Measurements from ENCODE around the gene SLCO2A1. TPM values are rescaled to one million over a fixed set of nuclear protein-coding genes. Genes with fewer than 3 reads are reported as not detected.
A peak's percentile ranks its signal among the peaks of the same experiment; 100 is the strongest.

SLCO2A1 gene
- total RNA-seq, 2 donors from 2014 or later: 7.0 to 17.5 TPM

DNA sequence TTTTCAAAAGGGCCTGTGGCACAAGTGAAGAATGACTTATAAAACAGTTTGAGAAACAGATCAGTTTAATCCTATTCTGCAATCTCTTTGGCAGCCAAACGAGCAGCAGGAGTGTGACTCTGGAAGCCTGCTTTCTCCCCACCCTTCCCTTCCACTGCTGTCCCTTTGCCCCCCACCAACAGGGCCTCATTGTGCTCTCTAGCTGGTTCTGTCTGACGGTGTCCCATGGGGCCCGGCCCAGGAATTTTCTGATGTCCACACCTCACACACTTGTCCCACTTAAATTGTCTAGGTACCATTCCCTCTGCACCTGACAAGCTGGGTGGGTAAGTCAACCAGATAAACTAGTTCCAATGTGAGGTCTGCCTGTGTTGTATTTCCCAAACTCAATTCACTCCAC, 16.4 kb downstream of the SLCO2A1 start:
- ATAC-seq: no peak
- DNase-seq: no peak

GRCh38 chr3:134009345-134010000, 20.3 kb downstream of the SLCO2A1 start:
- Histone ChIP-seq H3K4me1 (no peaks in the 10 kb centered on the region), H3K36me3 (replicated peaks in 1 of 2; ENCODE audit: insufficient read depth in 1 of 2, low read depth in 2 of 2) (no peaks in the 10 kb centered on the region), H3K27me3 (no peaks in the 10 kb centered on the region), H3K27ac (no peak overlapping the region), H3K9me3 (peaks cover 0 to 4% (median 0%) of the 10 kb centered on the region in 3 donors), H3K4me3 (no peak overlapping the region)
- TF ChIP-seq, protein P1, sequence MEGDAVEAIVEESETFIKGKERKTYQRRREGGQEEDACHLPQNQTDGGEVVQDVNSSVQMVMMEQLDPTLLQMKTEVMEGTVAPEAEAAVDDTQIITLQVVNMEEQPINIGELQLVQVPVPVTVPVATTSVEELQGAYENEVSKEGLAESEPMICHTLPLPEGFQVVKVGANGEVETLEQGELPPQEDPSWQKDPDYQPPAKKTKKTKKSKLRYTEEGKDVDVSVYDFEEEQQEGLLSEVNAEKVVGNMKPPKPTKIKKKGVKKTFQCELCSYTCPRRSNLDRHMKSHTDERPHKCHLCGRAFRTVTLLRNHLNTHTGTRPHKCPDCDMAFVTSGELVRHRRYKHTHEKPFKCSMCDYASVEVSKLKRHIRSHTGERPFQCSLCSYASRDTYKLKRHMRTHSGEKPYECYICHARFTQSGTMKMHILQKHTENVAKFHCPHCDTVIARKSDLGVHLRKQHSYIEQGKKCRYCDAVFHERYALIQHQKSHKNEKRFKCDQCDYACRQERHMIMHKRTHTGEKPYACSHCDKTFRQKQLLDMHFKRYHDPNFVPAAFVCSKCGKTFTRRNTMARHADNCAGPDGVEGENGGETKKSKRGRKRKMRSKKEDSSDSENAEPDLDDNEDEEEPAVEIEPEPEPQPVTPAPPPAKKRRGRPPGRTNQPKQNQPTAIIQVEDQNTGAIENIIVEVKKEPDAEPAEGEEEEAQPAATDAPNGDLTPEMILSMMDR (IDR thresholded peaks at IDR 0.05): no peak
- no peak for TF ChIP-seq POLR2A (IDR thresholded peaks at IDR 0.05)
- 89 to 95% methylated on average over 5 of the region's 5 CpGs for WGBS, 2 donors
- no peak for ATAC-seq
- DNase-seq: no peak
- intact Hi-C loops (cut with DNase I): no loop called here

More for the DNA sequence above, 16.4 kb downstream of the SLCO2A1 start:
- Histone ChIP-seq H3K36me3 (replicated peaks in 1 of 2; ENCODE audit: insufficient read depth in 1 of 2, low read depth in 2 of 2) (no peaks in the 10 kb centered on the region), H3K9me3 (no peaks in the 10 kb centered on the region), H3K4me1 (no peaks in the 10 kb centered on the region), H3K4me3 (no peak overlapping the region), H3K27me3 (no peaks in the 10 kb centered on the region), H3K27ac (no peak overlapping the region)
- no peak for TF ChIP-seq POLR2A (IDR thresholded peaks at IDR 0.05)
- TF ChIP-seq, protein P1 (IDR thresholded peaks at IDR 0.05): no peak
- intact Hi-C loops (cut with DNase I): no loop called here
- 51 to 76% methylated on average over 3 of the region's 3 CpGs for WGBS, 2 donors

GRCh38 chr3:134008630-134009156, 21.0 kb downstream of the SLCO2A1 start:
- Histone ChIP-seq H3K4me3 (no peak overlapping the region), H3K27me3 (no peaks in the 10 kb centered on the region), H3K4me1 (no peaks in the 10 kb centered on the region), H3K36me3 (replicated peaks in 1 of 2; ENCODE audit: insufficient read depth in 1 of 2, low read depth in 2 of 2) (no peaks in the 10 kb centered on the region), H3K9me3 (peaks cover 0 to 5% (median 0%) of the 10 kb centered on the region in 3 donors), H3K27ac (no peak overlapping the region)
- no peak for DNase-seq
- intact Hi-C loops (cut with DNase I): no loop called here
- 37 to 44% methylated on average over 2 of the region's 2 CpGs for WGBS, 2 donors
- ATAC-seq: peak; percentile 40
- TF ChIP-seq POLR2A (IDR thresholded peaks at IDR 0.05): no peak
- TF ChIP-seq, protein P1 (IDR thresholded peaks at IDR 0.05): no peak

- DNase-seq: no peak
- H3K4me3 ChIP-seq: no peak overlapping the region
- intact Hi-C loops (cut with DNase I): no loop called here
- 64% methylated on average over 3 of the region's 3 CpGs for WGBS, 2 donors
- no peaks in the 10 kb centered on the region for H3K27me3 ChIP-seq
- no peaks in the 10 kb centered on the region for H3K4me1 ChIP-seq
- TF ChIP-seq, protein P1 (IDR thresholded peaks at IDR 0.05): no peak
- no peak for TF ChIP-seq POLR2A (IDR thresholded peaks at IDR 0.05)
- no peaks in the 10 kb centered on the region for H3K36me3 ChIP-seq (replicated peaks in 1 of 2; ENCODE audit: insufficient read depth in 1 of 2, low read depth in 2 of 2)
- H3K9me3 ChIP-seq: peaks cover 0 to 5% (median 0%) of the 10 kb centered on the region in 3 donors
- H3K27ac ChIP-seq: no peak overlapping the region
- no peak for ATAC-seq
Observed at GRCh38 chr3:134007819-134008218, 21.9 kb downstream of the SLCO2A1 start.

- Histone ChIP-seq H3K27ac (no peak overlapping the region), H3K9me3 (peaks cover 0 to 5% (median 0%) of the 10 kb centered on the region in 3 donors), H3K36me3 (replicated peaks in 1 of 2; ENCODE audit: insufficient read depth in 1 of 2, low read depth in 2 of 2) (no peaks in the 10 kb centered on the region), H3K27me3 (no peaks in the 10 kb centered on the region), H3K4me3 (no peak overlapping the region), H3K4me1 (no peaks in the 10 kb centered on the region)
- no peak for TF ChIP-seq POLR2A (IDR thresholded peaks at IDR 0.05)
- TF ChIP-seq, protein P1 (IDR thresholded peaks at IDR 0.05): no peak
- WGBS, 2 donors: 83 to 88% methylated on average over 4 of the region's 4 CpGs
- ATAC-seq: no peak
- intact Hi-C loops (cut with DNase I): no loop called here
- DNase-seq: no peak
Observed at GRCh38 chr3:134004841-134005240, 24.9 kb downstream of the SLCO2A1 start.

Data from body of pancreas (tissue), 4 donors.